Ishikawa (cell line): ENCODE data around the gene LRIT1.

Experiments
- CEBPB ChIP-seq: IDR thresholded peaks from 2 replicates; pipeline ENCODE4 v1.6.1; 2012
- EP300 ChIP-seq: IDR thresholded peaks from 2 replicates; pipeline ENCODE4 v1.6.1; 2012; ENCODE audit warnings: borderline replicate concordance
- FOXM1 ChIP-seq: IDR thresholded peaks from 2 replicates; pipeline ENCODE4 v1.6.1; 2012; ENCODE audit warnings: low read depth, borderline replicate concordance
- RAD21 ChIP-seq: IDR thresholded peaks from 2 replicates; pipeline ENCODE4 v1.6.1; 2012; ENCODE audit warnings: low read depth
- REST ChIP-seq: IDR thresholded peaks from 2 replicates; pipeline ENCODE4 v1.6.1; 2012; ENCODE audit warnings: low read depth, mild to moderate bottlenecking
- TAF1 ChIP-seq: IDR thresholded peaks from 2 replicates; pipeline ENCODE4 v1.6.1; 2012; ENCODE audit warnings: low read depth, mild to moderate bottlenecking
- TEAD4 ChIP-seq: IDR thresholded peaks from 2 replicates; pipeline ENCODE4 v1.6.1; 2012
- USF1 ChIP-seq: IDR thresholded peaks from 2 replicates; pipeline ENCODE4 v1.6.1; 2012
- YY1 ChIP-seq: IDR thresholded peaks from 2 replicates; pipeline ENCODE4 v1.6.1; 2012; ENCODE audit warnings: low read depth
- ZBTB7A ChIP-seq: IDR thresholded peaks from 2 replicates; pipeline ENCODE4 v1.6.1; 2012; ENCODE audit warnings: low read depth

- TF ChIP-seq YY1: no peak
- TF ChIP-seq CEBPB: no peak
- no peak for TF ChIP-seq USF1
- no peak for TF ChIP-seq ZBTB7A
- TF ChIP-seq REST: no peak
- TF ChIP-seq TAF1: no peak
- no peak for TF ChIP-seq FOXM1
- no peak for TF ChIP-seq TEAD4
- no peak for TF ChIP-seq EP300
- no peak for TF ChIP-seq RAD21
These were observed 39.7 kb downstream of the LRIT1 start for GRCh38 chr10:84201682-84202081.
